HG03095 (cell line): ENCODE measurements around the gene POU6F2.

ENCODE experiments used
- ATAC-seq: cut with Tn5 transposase; IDR thresholded peaks from one replicate; pipeline ENCODE4 v1.9.1; 2021; ENCODE audit warnings: moderate library complexity; ENCODE audit not compliant: unreplicated experiment

Gene POU6F2

DNA sequence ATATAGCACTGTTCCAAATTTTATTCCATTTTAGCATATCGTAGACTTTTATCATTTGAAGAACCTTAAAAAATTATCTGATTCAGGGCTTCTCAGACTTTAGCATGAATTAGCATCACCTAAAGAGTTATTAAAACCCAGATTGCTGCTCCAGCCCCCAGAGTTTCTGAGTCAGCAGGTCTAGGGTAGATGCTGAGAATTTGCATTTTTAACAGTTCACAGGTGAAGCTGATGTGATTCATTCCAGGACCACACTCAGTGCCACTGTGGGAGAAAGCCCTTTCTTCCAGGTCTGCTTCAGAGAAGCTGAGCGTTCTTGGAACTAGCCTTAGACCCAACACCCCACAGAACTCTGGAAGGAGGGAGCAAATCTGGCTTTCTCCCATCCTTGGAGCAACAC lies 414.4 kb downstream of the POU6F2 start:
- ATAC-seq: no peak

DNA sequence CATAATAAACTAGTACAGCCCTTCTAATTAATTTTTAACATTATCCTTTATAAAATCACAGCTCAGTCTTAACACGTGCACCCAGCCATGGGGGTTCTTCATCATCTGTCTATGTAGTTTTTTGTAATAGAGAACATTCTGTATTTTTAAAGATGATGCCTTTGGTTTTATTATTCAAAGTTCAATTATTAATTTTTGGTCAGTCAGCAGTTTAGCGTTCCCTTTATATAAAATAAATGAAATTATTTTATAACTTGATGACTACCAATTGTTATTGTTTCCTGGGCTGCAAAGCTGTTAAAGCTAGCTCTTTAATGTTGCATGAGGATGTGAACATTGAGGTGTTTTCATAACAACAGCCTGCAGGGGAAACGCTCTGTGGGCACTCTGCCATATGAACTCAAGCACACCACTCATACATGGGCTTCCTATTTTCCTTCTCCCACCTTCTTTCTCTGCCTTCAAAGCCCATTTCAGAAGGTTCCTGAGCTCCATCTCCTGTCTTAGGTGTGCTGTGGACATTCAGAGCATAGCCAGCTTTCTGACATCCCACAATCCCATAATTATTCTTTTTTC lies 416.5 kb downstream of the POU6F2 start:
- no peak for ATAC-seq

DNA sequence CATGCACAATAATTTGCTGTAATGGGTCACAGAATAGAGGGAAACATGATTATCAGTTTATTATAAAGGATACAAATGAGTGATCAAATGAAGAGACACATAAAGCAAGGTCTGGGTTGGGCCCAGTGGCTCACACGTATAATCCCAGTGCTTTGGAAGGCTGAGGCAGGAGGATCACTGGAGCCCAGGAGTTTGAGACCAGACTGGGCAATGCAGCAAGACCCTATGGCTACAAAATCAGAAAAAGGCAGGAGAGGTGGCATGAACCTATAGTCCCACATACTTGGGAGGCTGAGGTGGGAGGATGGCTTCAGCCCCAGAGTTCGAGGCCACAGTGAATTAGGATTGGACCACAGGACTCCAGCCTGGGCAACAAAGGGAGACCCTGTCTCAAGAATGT lies 421.7 kb downstream of the POU6F2 start:
- ATAC-seq: no peak

DNA sequence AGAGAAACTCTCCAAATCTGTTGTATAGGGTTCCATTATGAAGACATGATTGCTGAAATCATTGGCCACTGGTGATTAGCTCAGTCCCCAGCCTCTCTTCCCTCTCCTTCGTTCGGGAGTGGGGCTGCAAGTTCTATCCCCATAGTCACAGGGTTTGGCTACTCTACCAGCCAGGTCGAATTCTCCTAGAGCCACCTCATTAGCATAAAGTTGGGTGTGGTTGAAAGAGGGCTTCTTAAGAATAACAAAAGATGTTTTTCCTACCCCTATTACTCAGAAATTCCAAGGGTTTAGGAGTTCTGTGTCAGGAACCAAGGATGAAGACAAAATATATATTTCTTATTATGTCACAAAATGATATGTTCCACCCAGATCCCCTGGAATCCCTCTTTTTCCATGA lies 422.3 kb downstream of the POU6F2 start:
- no peak for ATAC-seq

DNA sequence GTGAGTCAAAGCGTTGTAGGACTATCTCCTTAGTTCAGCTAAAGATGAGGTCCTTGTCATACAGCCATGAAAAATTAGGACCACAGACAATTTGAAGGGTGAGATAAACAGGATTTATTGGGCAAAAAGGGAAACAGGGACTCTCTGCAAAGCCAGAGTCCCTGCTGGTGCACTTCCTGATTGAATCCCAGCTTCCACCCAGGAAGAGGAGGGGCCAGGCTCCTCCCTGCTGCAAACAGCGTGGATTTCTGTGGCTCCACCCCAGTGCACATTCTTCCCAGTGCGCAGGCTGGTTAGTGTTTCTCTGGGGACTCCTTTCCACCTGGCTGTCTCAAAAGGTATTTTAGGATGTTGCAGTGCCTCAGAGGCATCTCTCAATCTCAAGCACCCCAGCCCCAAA lies 423.1 kb downstream of the POU6F2 start:
- no peak for ATAC-seq

DNA sequence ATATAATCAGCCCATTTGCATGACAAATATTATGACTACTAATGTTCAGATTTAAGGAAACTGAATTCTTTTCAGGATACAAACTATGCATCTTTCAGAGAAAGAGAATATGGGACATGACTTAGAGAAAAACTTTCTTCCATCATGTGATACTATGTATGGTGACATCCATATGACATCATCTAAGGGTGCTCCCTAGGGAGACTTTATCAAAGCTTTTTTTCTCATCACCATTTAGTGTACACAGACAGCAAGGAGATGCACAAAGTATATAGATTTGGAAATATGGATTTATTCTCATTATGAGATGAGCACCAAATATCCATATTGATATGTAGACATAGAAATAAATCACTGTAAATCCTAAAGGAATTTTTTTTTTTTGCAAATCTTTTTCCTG lies 424.3 kb downstream of the POU6F2 start:
- ATAC-seq: no peak

DNA sequence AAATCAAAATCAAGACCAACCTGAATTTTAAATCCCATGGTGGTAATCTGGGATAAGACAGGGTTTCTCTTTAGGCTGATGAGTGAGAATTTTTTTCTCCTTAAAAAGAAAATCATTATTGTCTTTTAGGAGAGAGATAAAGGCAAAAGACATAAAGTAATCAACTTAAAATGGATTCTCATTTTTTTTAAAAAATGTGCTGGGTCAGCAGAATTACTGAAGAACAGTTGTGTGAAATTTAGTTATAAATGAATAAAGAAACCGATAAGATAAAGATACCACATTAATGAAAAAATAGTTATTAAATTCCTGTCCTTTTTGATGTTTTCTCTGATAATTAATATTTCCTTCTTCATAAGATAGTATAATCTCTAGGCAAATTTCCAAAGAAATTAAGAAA lies 427.2 kb downstream of the POU6F2 start:
- ATAC-seq: no peak

DNA sequence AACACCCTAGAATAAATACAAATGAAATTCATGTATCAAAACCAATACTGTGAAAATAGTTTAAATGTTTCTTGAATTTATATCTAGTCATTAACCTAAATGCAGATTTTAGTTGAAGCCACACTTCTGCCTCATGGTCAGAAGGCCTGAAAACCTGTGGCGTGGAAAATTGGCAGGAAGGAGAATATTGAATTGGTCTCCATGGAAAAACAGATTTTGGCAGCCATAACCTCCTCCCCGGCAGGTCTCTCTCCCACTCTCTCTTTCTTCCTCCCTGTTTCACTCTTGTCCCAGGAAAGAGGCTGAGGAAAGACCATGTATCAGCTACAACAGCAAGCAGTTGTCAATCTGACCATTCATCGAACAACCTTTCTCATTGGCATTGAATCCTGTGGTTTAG lies 427.9 kb downstream of the POU6F2 start:
- ATAC-seq: no peak

DNA sequence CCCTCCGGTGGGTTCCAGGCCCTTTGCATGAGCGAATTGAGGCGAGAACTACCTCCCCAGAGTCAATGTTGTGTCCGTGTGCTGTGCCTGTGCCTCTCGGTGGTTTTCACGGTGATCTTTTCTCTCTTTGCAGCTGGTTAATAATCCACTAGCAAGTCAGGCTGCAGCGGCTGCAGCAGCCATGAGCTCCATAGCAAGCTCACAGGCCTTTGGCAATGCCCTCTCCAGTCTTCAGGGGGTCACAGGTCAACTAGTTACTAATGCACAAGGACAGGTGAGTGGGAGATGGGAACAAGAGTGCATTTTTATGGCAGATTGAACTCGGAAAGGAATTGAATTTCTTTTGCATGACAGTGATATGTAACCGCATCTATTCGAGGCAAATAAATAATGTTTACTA lies 428.8 kb downstream of the POU6F2 start:
- ATAC-seq: no peak

DNA sequence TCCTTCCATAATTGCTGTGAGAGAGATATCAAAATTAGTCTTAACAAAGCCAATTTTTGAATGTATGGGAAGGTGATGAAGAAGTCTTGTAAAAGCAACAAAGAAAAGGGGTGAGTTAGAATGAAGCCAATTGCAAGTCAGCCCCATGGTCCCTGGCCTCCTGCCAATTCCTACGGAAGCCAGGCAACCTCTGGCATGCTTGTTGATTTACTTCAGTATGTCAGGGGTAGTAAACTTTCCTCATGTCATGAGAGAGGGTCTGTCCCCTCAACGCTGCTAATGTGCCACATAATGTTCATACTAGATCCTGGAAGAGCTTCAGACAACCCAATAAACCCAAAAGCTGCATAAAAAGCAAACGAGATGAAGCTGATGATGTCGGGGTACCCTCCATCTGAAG lies 429.4 kb downstream of the POU6F2 start:
- no peak for ATAC-seq

DNA sequence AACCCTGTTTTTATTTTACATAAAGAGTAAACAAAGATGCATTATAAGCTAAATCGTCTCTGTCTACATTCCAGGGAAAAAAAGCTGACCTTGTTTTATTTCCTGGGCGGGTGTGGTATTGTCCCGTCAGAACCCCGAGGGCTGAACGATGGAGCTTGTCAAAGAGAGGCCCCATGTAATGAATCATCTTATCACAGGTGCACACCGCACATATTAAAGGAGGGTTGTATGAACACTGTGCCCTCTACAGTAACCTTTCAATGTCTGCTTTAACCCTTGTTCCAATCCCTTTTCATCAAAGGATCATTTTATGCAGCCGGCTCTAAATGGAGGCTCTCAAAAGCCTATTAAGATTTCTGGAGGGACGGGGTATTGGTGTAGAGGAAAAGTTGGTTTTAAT lies 430.0 kb downstream of the POU6F2 start:
- ATAC-seq: no peak

DNA sequence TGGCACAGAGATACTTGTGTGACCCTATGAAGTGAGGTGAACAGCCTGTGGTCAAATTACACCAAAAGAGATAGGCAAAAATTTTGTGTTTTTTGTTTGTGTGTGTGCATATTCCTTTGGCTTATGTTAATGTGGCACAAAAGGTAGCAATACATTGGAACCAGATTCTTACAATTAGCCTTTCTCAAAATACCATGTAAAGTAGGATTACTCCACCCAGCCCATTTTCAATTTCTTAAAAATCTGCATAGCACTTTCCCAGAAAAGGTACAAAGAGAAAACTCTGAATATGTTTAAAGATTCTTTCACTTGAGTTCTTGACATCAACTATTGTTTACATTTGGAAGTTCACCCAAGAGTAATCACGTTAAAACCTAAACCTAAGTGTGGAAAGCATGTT lies 431.2 kb downstream of the POU6F2 start:
- ATAC-seq: no peak

DNA sequence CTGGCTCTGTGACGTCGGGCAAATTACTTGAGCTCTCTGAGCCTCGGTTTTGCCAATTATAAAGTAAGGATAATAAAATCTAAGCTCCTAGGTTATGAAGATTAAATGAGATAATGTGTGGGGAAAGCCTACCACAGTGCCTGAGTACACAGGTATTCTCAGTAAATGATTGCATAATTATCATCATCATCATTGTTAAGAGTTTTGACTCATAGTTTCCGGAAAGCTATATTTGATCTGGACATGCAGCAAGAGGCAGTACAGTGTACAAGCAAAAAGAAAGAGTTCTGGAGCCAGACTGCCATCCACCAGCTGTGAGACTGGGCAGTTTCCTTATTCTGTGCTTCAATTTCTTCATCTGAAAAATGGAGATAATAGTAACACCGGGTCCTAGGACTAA lies 432.9 kb downstream of the POU6F2 start:
- no peak for ATAC-seq

DNA sequence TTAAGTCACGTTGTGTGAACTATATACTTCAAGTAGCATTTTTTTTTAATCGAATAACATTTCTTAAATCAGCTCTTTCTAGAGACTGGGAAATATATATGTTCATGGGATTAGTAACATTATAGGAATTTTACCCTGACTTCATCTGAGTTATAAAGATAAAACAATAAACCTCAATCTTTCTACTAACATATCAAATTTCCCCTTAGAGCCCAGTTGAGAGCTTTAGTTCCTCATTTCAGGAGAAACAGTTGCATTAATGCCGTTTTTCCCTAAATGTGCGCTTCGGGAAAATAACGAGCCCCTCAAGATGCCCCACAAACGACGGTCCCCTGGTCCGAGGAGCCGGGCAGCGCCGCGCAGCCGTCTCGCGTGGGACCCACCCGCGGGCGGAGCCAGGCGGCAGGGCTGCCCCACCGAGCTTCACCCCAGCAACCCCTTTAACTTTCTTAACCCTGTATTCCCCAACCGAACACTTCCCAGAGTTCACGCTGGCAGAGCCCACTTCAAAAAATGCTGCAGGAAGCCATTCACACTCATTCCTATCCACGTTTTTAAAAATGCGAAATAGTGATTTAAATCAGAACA lies 436.0 kb downstream of the POU6F2 start:
- no peak for ATAC-seq

DNA sequence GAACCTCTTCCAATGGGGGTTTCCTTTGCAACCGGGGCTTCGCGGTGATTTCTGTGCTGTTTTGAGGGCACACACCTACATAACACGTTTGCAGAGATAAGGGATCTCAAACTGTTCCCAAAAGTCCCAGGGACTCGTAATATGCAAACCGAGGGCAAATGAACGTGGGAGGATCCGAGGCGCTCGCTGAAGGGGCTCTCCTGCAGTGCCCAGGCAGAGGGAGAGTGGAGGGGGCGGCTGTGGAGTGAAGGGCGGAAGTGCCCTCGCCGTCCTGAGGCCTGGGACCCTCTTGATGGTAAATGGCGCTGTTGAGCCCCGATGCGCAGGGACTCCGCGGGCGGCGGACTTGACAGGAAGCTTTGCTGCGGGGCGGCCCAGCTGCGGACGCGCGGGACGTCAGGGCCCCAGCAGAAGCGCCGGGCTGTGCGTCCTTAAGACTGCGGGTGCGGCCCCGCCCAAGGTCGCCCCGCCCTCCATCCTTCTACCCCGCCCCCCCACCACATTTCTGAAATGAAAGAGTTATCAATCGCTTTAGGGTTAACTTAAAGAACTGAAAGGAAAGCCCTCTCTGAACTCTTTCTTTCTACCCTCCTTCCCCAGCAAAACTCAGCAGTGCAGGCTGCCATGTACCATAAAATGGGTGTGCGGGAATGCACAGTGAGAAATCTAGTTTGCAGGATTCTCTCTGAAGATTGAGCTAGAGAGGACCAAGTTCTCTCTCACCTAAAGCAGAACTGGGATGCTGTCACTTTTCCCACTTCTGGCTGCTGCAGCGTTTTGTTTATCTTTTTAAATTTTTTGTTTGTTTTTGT lies 436.7 kb downstream of the POU6F2 start:
- peak; percentile 94 for ATAC-seq

DNA sequence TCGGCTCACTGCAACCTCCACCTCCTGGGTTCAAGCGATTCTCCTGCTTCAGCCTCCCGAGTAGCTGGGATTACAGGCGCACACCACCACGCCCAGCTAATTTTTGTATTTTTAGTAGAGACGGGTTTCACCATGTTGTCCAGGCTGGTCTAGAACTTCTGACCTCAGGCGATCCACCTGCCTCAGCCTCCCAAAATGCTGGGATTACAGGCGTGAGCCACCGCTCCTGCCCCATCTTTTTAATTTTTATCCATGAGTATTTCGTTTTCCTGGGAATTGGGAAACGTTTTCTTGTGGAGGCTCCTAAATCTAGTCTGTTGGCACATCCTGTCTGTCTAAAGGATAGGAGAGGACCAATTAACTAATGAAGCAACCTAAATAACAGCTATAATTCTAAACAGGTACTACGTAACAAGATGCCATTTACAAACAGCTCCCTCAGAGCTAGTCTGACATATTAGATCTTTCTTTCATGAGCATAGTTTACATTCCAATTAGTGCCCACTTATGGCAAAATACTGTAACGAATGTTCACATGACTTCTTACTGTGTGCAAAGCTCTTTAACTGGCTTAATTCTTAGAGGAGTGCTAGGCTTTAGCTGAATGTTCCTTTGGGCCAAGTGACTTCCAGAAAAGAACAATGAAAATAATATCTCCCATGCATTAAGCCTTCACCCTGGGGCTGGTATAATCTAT lies 437.5 kb downstream of the POU6F2 start:
- ATAC-seq: no peak

DNA sequence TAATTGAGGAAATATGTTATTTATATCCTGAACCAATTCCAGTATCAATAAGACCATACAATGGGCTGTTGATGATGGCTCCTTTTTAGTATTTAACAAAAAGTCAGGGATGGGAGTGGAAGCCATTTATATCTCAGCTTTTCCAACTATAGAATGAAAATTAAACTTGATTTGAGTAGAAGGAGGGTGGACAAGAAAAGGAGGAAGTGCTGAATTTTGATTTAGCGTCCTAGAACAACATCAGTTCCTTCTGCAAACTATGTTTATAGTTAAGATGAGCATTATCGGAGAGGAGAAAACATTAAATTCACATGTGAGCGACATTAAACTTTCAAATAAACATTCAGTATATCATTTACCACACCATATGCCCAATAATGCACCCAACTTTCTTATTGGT lies 439.2 kb downstream of the POU6F2 start:
- ATAC-seq: no peak

DNA sequence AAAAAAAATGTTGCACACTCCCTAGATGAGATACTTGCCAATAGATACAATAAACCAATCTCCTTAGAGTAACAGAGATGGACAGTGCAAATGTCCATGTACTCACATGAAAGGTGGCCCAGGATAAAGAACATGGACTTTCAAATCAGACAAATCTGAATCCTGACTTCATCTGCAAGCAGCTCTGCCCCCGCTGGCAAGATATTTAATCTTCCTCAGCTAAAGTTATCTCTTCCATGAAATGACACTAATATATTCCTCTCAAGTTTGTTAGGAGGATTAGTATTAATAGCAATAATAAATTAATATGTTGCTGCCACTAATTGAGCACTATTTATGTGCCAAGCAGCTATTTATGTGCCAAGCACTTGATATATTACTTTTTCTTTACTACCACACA lies 439.9 kb downstream of the POU6F2 start:
- ATAC-seq: no peak

DNA sequence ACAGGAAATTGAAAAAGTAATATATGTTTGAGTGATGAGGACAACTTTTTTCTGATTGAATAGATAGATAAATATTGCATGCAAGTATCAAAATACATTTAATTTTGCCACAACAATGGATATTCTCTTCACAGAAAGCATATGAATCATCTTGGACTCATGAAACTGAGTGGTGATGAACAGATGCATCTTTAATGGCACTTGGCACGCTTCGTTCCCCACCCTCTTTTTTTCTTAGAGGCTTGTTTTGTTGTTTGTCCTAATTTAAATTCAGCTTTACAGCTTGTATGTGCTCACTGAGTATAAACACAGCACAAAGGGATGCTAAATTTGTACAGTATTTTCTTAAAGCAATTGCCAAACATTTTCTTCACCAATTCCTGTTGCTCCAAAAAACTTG lies 443.5 kb downstream of the POU6F2 start:
- no peak for ATAC-seq

DNA sequence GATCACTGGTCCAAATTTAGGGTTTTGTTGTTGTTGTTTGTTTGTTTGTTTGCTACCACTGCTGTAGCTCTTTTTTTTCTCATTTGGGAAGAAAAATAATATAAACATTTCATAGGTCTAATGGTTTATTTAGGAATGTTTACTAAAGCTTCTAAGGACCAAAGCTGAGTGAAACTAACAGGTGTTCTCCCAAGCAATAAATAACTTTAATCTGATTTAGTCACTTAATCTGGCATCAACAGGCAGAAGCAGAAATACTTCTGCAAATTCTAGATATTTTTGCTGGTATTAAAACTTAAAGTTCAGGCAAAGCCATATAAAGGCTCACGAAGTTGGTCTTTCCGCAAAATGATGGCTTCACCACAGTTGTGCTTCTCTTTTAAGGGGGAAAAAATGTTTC lies 444.0 kb downstream of the POU6F2 start:
- ATAC-seq: no peak

DNA sequence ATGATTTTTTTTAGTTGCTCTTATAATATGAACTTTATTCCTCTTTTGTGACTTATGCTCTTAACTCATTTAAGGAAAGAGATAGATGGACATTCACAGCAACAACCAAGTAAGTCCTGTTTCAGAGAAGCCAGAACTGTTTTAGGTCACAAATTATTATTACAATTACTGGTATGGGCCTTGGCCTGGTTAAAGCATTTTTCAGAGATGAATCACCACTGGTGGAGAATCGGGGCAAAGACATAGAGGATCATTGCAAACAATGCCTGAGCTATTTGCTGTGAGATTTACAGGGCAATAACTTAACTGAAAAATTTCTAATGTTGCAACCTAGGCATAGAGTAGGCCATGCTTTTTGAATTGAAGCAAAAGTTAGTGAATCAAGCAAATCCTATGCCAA lies 450.5 kb downstream of the POU6F2 start:
- ATAC-seq: no peak

DNA sequence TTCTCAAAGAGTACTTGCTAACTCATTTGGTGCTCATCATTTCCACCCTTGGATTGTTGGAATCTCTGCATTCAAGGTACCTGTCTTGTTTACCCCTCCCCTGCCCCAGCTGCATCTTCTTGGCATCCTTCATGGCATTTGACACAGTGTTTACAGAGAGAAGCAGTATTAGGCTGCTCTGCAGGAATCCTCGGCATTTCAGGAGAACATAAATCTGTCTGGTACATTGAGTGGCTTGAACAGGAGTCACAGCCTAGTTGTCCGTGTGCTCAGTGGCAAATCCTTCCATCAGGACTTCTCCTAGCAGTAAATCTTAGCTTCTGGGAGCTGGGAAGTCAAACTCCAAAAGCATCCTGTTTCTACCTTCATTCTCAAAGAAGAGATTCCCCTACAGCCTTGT lies 451.7 kb downstream of the POU6F2 start:
- no peak for ATAC-seq
